HepG2 (cell line): ENCODE measurements around the gene YIF1B. TPM values are rescaled to one million over a fixed set of nuclear protein-coding genes. Genes with fewer than 3 reads are reported as not detected.

ENCODE experiments used
- ATAC-seq: fragments of 200-7000 bp; cut with Tn5 transposase; 3 replicates; pipeline ENCODE4 v1.9.1; 2020; ENCODE audit warnings: mild to moderate bottlenecking, moderate library complexity
- BruUV-seq: library from RNA; stranded (reverse); fragments of 400-500 nt; replicated peaks from 2 replicates; lab custom pipeline; 2021; lab: Mats Ljungman, UMichigan
- CTCF ChIA-PET: fragments of 300-600 bp; formaldehyde crosslinking; extraction: SDS; loops from one replicate; lab custom pipeline; 2021; ENCODE audit warnings: low total read pairs, inconsistent platforms, low intra/inter-chr PET ratio; lab: Yijun Ruan, JAX
- POLR2A ChIA-PET: fragments of 350-600 bp; sonication (Branson Sonifier 250); formaldehyde crosslinking; loops from one replicate; lab custom pipeline; 2020; ENCODE audit warnings: antibody characterized with exemption, inconsistent platforms; lab: Yijun Ruan, JAX
- DNase-seq: peaks from one replicate; pipeline ENCODE4 v3.0.0-alpha.2; 2015; ENCODE audit warnings: low spot score
- FAIRE-seq: peaks from 3 replicates; lab custom pipeline; 2011; peaks lifted over from hg19 to GRCh38; lab: Jason Lieb, UNC
- H2AFZ ChIP-seq: one replicate; pipeline ENCODE4 v1.6.1; 2011; ENCODE audit warnings: low read length, inconsistent platforms
- H3K27ac ChIP-seq: fragments of 300-600 bp; 3 replicates; pipeline ENCODE4 v1.8.0; 2011; ENCODE audit warnings: mixed run types, mild to moderate bottlenecking, mixed read lengths, low read length, inconsistent platforms; ENCODE audit not compliant: insufficient read depth; ENCODE audit errors: extremely low read length
- H3K27me3 ChIP-seq, 2 experiments: fragments of 200-600 bp in 1 of 2; 2 replicates in 1 of 2; 3 replicates in 1 of 2; pipeline versions ENCODE4 v1.6.0 to v1.8.0; 2011; ENCODE audit warnings: low read length in 2 of 2, mild to moderate bottlenecking in 2 of 2, moderate library complexity in 2 of 2, inconsistent platforms in 1 of 2; ENCODE audit not compliant: insufficient read depth in 2 of 2, control insufficient read depth in 1 of 2
- H3K36me3 ChIP-seq, 2 experiments: fragments of 200-600 bp in 1 of 2; replicated peaks in 1 of 2; 2 replicates in 1 of 2; 3 replicates in 1 of 2; pipeline versions ENCODE4 v1.5.1 to v1.8.0; 2011; ENCODE audit warnings: low read length in 2 of 2, inconsistent platforms in 1 of 2; ENCODE audit not compliant: insufficient read depth in 2 of 2, control insufficient read depth in 1 of 2
- H3K4me1 ChIP-seq: 2 replicates; pipeline ENCODE4 v1.5.1; 2012; ENCODE audit warnings: low read length, inconsistent platforms; ENCODE audit not compliant: insufficient read depth
- H3K4me2 ChIP-seq: 2 replicates; pipeline ENCODE4 v1.6.0; 2011; ENCODE audit warnings: low read depth, low read length, inconsistent platforms
- H3K4me3 ChIP-seq, 3 experiments: fragments of 200-600 bp in 1 of 3; sonication (generic), shearing (Covaris generic) in 1 of 3; replicated peaks in 1 of 3; 2 replicates each; pipeline ENCODE4 v1.5.1; 2011 to 2016; ENCODE audit warnings: low read length in 3 of 3, inconsistent platforms in 2 of 3, low read depth in 2 of 3, mild to moderate bottlenecking in 2 of 3, control low read depth in 1 of 3, mixed read lengths in 1 of 3; ENCODE audit not compliant: insufficient read depth in 1 of 3
- H3K79me2 ChIP-seq: one replicate; pipeline ENCODE4 v1.6.1; 2011; ENCODE audit warnings: low read length, inconsistent platforms; ENCODE audit not compliant: insufficient read depth
- H3K9ac ChIP-seq: 2 replicates; pipeline ENCODE4 v1.6.0; 2011; ENCODE audit warnings: mild to moderate bottlenecking, low read depth, low read length, inconsistent platforms; ENCODE audit not compliant: insufficient read depth
- H3K9me3 ChIP-seq: 2 replicates; pipeline ENCODE4 v1.5.1; 2012; ENCODE audit warnings: mild to moderate bottlenecking, low read length
- H4K20me1 ChIP-seq: 2 replicates; pipeline ENCODE4 v1.6.0; 2011; ENCODE audit warnings: inconsistent platforms, mild to moderate bottlenecking, low read length, moderate library complexity; ENCODE audit not compliant: insufficient read depth
- ARHGAP35 ChIP-seq: sonication (generic); formaldehyde crosslinking; IDR thresholded peaks from 2 replicates; pipeline ENCODE4 v1.9.0; 2022; ENCODE audit warnings: mild to moderate bottlenecking, inconsistent platforms, moderate library complexity, missing genetic modification reagents, borderline replicate concordance
- CBX5 ChIP-seq: sonication (generic); formaldehyde crosslinking; IDR thresholded peaks from 2 replicates; pipeline ENCODE4 v1.4.0; 2020; ENCODE audit warnings: missing genetic modification reagents, borderline replicate concordance
- CEBPZ ChIP-seq: IDR thresholded peaks from 2 replicates; pipeline ENCODE4 v1.6.1; 2012; ENCODE audit warnings: low read length, improper control_type of control experiment
- CTCF ChIP-seq: sonication (generic); formaldehyde crosslinking; IDR thresholded peaks from 2 replicates; pipeline ENCODE4 v1.5.0; 2020; ENCODE audit warnings: mild to moderate bottlenecking, missing genetic modification reagents, moderate library complexity
- MYPOP ChIP-seq: sonication (generic); formaldehyde crosslinking; IDR thresholded peaks from 2 replicates; pipeline ENCODE4 v1.8.1; 2023; ENCODE audit warnings: mild to moderate bottlenecking, moderate library complexity, missing genetic modification reagents
- PCBP2 ChIP-seq: fragments of 200-400 bp; formaldehyde crosslinking; optimal IDR thresholded peaks from 2 replicates; pipeline ENCODE3; 2018; ENCODE audit warnings: low read length, low read depth; ENCODE audit not compliant: poor library complexity, severe bottlenecking
- RELA ChIP-seq: sonication (generic); formaldehyde crosslinking; IDR thresholded peaks from 2 replicates; pipeline ENCODE4 v1.4.0; 2020; ENCODE audit warnings: missing genetic modification reagents
- THAP8 ChIP-seq: sonication (generic); formaldehyde crosslinking; IDR thresholded peaks from 2 replicates; pipeline ENCODE4 v1.5.1; 2020; ENCODE audit warnings: missing genetic modification reagents, mild to moderate bottlenecking, borderline replicate concordance
- ZBTB2 ChIP-seq: sonication (generic); formaldehyde crosslinking; IDR thresholded peaks from 2 replicates; pipeline ENCODE4 v1.8.0; 2022; ENCODE audit warnings: low read depth, missing genetic modification reagents
- ZNF256 ChIP-seq: sonication (generic); formaldehyde crosslinking; conservative IDR thresholded peaks from 2 replicates; pipeline ENCODE4 v1.4.0; 2020; ENCODE audit warnings: missing genetic modification reagents
- ZNF598 ChIP-seq: sonication (generic); formaldehyde crosslinking; IDR thresholded peaks from 2 replicates; pipeline ENCODE4 v1.5.1; 2020; ENCODE audit warnings: mild to moderate bottlenecking, missing genetic modification reagents, borderline replicate concordance
- ZNF747 ChIP-seq: sonication (generic); formaldehyde crosslinking; IDR thresholded peaks from 2 replicates; pipeline ENCODE4 v1.8.1; 2023; ENCODE audit warnings: missing genetic modification reagents, mild to moderate bottlenecking, borderline replicate concordance
- ZNF749 ChIP-seq: sonication (generic); formaldehyde crosslinking; IDR thresholded peaks from 2 replicates; pipeline ENCODE4 v1.8.0; 2022; ENCODE audit warnings: mild to moderate bottlenecking, missing genetic modification reagents, moderate library complexity, borderline replicate concordance
- WGBS: methylation state at CpG from one replicate; pipeline ENCODE4 v1.1.6; 2017; ENCODE audit warnings: low lambda C conversion rate; 5-methylcytosine and 5-hydroxymethylcytosine counted together
- in situ Hi-C: cut with HindIII; loops from 2 replicates; pipeline ENCODE4 v1.10.0; 2017; ENCODE audit warnings: low pct_unique_long_range_greater_than_20kb; ENCODE audit not compliant: extremely low pct_ligation_motif_present
- intact Hi-C: fragments of 100-400 bp; cut with micrococcal nuclease; formaldehyde crosslinking; loops from one replicate; pipeline ENCODE4 v1.10.0; 2022; ENCODE audit not compliant: unreplicated experiment
- polyA plus RNA-seq, 8 experiments: library from polyadenylated mRNA; depleted of rRNA in 3 of 8; stranded (reverse) in 7 of 8; unstranded in 1 of 8; fragments of >200 nt; fragmentation: Illumina TruSeq in 4 of 8; extraction: Trizol in 4 of 8; gene quantifications; 2 replicates each; pipeline versions ENCODE4 v1.2.1 to v1.2.3, GENCODE V29; 2011 to 2016; ENCODE audit warnings: low read depth in 4 of 8, missing spikeins in 1 of 8, mixed read lengths in 1 of 8; ENCODE audit not compliant: insufficient read depth in 1 of 8
- total RNA-seq, 5 experiments: library from RNA; depleted of rRNA; stranded (reverse); fragments of >200 nt; fragmentation: Illumina TruSeq; extraction: Trizol; gene quantifications; 2 replicates each; pipeline ENCODE4 v1.2.3, GENCODE V29; 2016; ENCODE audit warnings: low read depth in 1 of 5

The YIF1B gene
- total and polyA plus RNA-seq, 2 of the 13 experiments (the other 11 are each of a cell fraction or from before 2014, with no cell fraction given), result 41.4 to 85.2 TPM

GRCh38 chr19:38268539-38268938, 47.2 kb downstream of the YIF1B start (continued):
- TF ChIP-seq THAP8 (CRISPR knock-in tag) (no peak), ZNF749 (CRISPR knock-in tag) (no peak), ZNF256 (no peak), ZBTB2 (CRISPR knock-in tag) (no peak), MYPOP (CRISPR knock-in tag) (no peak), RELA (CRISPR knock-in tag) (no peak), ZNF598 (CRISPR knock-in tag) (no peak)

- H3K9ac ChIP-seq, result no peak overlapping the region
- CTCF ChIA-PET, result no interaction called here
- H2AFZ ChIP-seq, result no peak overlapping the region
- DNase-seq (no peak), FAIRE-seq (no peak), ATAC-seq (no peak)
- H4K20me1 ChIP-seq, result no peaks in the 10 kb centered on the region
- H3K4me3 ChIP-seq, result peak overlapping the region in 1 of 3 experiments; percentile 56; a peak in 1 of 6 replicates
- peaks cover 73% of the 10 kb centered on the region for H3K4me1 ChIP-seq
- in situ Hi-C loops, result no loop called here
- 16% methylated on average over 12 of the region's 12 CpGs for WGBS
- POLR2A ChIA-PET, result no interaction called here
- no TSS peak for BruUV-seq
- H3K27me3 ChIP-seq, result peaks cover 0 to 6% of the 10 kb centered on the region in 2 experiments; a peak in 2 of 5 replicates
- peak overlapping the region; percentile 75; the same call in 1 of the 2 replicates for H3K4me2 ChIP-seq
- no peak overlapping the region for H3K27ac ChIP-seq
- no peaks in the 10 kb centered on the region for H3K36me3 ChIP-seq
- intact Hi-C loops, result no loop called here
- H3K79me2 ChIP-seq, result no peaks in the 10 kb centered on the region
- H3K9me3 ChIP-seq, result no peaks in the 10 kb centered on the region
- TF ChIP-seq CEBPZ (no peak), PCBP2 (no peak), CBX5 (CRISPR knock-in tag) (no peak), ZNF747 (CRISPR knock-in tag) (no peak), ARHGAP35 (CRISPR knock-in tag) (no peak), CTCF (CRISPR knock-in tag) (no peak)
Observed at GRCh38 chr19:38267761-38268483, 47.8 kb downstream of the YIF1B start.
